Ishikawa (cell line): ENCODE data around the gene COL10A1.

Source experiments
- EGR1 ChIP-seq: IDR thresholded peaks from 2 replicates; pipeline ENCODE4 v1.6.1; 2012
- MAX ChIP-seq: IDR thresholded peaks from 2 replicates; pipeline ENCODE4 v1.6.1; 2012
- RAD21 ChIP-seq: IDR thresholded peaks from 2 replicates; pipeline ENCODE4 v1.6.1; 2012; ENCODE audit warnings: low read depth
- TAF1 ChIP-seq: IDR thresholded peaks from 2 replicates; pipeline ENCODE4 v1.6.1; 2012; ENCODE audit warnings: low read depth, mild to moderate bottlenecking
- USF1 ChIP-seq: IDR thresholded peaks from 2 replicates; pipeline ENCODE4 v1.6.1; 2012
- YY1 ChIP-seq: IDR thresholded peaks from 2 replicates; pipeline ENCODE4 v1.6.1; 2012; ENCODE audit warnings: low read depth
- TF ChIP-seq, protein P1 (sequence below): IDR thresholded peaks from 2 replicates; pipeline ENCODE4 v1.6.1; 2012; ENCODE audit warnings: low read depth, mild to moderate bottlenecking

GRCh38 chr6:116113386-116113785 lies 12.5 kb downstream of the COL10A1 start:
- TF ChIP-seq MAX (no peak), TAF1 (no peak), EGR1 (no peak), YY1 (no peak), USF1 (no peak), RAD21 (no peak)
- TF ChIP-seq, protein P1, sequence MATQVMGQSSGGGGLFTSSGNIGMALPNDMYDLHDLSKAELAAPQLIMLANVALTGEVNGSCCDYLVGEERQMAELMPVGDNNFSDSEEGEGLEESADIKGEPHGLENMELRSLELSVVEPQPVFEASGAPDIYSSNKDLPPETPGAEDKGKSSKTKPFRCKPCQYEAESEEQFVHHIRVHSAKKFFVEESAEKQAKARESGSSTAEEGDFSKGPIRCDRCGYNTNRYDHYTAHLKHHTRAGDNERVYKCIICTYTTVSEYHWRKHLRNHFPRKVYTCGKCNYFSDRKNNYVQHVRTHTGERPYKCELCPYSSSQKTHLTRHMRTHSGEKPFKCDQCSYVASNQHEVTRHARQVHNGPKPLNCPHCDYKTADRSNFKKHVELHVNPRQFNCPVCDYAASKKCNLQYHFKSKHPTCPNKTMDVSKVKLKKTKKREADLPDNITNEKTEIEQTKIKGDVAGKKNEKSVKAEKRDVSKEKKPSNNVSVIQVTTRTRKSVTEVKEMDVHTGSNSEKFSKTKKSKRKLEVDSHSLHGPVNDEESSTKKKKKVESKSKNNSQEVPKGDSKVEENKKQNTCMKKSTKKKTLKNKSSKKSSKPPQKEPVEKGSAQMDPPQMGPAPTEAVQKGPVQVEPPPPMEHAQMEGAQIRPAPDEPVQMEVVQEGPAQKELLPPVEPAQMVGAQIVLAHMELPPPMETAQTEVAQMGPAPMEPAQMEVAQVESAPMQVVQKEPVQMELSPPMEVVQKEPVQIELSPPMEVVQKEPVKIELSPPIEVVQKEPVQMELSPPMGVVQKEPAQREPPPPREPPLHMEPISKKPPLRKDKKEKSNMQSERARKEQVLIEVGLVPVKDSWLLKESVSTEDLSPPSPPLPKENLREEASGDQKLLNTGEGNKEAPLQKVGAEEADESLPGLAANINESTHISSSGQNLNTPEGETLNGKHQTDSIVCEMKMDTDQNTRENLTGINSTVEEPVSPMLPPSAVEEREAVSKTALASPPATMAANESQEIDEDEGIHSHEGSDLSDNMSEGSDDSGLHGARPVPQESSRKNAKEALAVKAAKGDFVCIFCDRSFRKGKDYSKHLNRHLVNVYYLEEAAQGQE = no peak
